HUES64 (cell line): ENCODE measurements around the gene SAMD10.
"Not testable (repeated sequence)": the region's sequence is repeated elsewhere in the genome, so short reads cannot be mapped to it uniquely, and the experiment has no call there.

Source experiments
- H3K27ac ChIP-seq: 2 replicates; pipeline ENCODE4 v1.7.0; 2013; ENCODE audit warnings: low read depth, low read length, inconsistent platforms
- H3K27me3 ChIP-seq: 2 replicates; pipeline ENCODE4 v1.6.1; 2013; ENCODE audit warnings: mild to moderate bottlenecking, low read length; ENCODE audit not compliant: insufficient read depth
- H3K36me3 ChIP-seq: 2 replicates; pipeline ENCODE4 v1.6.1; 2013; ENCODE audit warnings: mild to moderate bottlenecking, low read length; ENCODE audit not compliant: insufficient read depth
- H3K4me1 ChIP-seq: 2 replicates; pipeline ENCODE4 v1.6.1; 2013; ENCODE audit warnings: mild to moderate bottlenecking, low read length, moderate library complexity; ENCODE audit not compliant: insufficient read depth
- H3K4me3 ChIP-seq: 2 replicates; pipeline ENCODE4 v1.5.1; 2013; ENCODE audit warnings: mild to moderate bottlenecking, low read length, moderate library complexity
- H3K9ac ChIP-seq: 2 replicates; pipeline ENCODE4 v1.6.1; 2013; ENCODE audit warnings: mild to moderate bottlenecking, low read depth, low read length
- H3K9me3 ChIP-seq: 2 replicates; pipeline ENCODE4 v1.6.1; 2013; ENCODE audit warnings: low read depth, low read length; ENCODE audit not compliant: insufficient read depth
- WGBS: fragments of 150-250, 120-280 bp; methylation state at CpG from one replicate; pipeline ENCODE4 v1.1.7; 2013; ENCODE audit warnings: missing lambda C conversion rate; 5-methylcytosine and 5-hydroxymethylcytosine counted together

SAMD10 gene

DNA sequence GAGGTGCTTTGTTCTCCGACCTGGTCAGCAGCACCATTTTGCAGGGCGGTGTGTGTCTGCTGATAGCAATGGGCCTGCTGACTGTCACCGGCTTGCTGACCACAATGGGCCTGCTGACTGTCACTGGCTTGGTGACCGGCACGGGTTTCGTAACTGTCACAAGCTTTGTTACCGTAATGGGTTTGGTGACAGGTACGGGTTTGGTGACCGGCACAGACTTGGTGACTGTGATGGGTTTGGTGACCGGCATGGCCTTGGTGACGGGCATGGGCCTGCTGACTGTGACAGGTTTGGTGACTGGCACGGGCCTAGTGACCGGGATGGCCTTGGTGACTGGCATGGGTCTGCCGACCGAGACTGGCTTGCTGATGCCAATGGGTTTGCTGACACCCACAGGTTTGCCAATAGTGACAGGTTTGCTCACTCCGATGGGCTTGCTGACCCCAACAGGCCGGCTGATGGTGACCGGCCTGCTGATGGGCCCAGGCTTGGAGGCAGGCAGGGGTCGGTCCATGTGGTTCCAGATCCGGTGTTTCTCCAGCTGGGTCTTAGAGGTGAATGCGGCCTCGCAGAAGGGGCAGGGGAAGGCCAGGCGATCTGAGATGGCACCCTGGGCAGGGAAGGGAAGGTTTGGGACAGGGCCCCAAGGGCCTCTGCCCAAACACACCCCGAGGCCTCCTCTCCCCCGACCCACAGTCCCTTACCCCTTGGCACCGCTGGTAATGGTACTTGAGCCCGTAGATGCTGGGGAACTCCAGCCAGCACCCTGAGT, 13.1 kb downstream of the SAMD10 start:
- Histone ChIP-seq H3K27me3 (peaks cover 11% of the 10 kb centered on the region), H3K4me1 (peaks cover 4% of the 10 kb centered on the region), H3K27ac (no peak overlapping the region), H3K4me3 (no peak overlapping the region), H3K36me3 (peaks cover 57% of the 10 kb centered on the region), H3K9ac (no peak overlapping the region), H3K9me3 (peaks cover 38% of the 10 kb centered on the region)
- 96% methylated on average over 27 of the region's 27 CpGs for WGBS

DNA sequence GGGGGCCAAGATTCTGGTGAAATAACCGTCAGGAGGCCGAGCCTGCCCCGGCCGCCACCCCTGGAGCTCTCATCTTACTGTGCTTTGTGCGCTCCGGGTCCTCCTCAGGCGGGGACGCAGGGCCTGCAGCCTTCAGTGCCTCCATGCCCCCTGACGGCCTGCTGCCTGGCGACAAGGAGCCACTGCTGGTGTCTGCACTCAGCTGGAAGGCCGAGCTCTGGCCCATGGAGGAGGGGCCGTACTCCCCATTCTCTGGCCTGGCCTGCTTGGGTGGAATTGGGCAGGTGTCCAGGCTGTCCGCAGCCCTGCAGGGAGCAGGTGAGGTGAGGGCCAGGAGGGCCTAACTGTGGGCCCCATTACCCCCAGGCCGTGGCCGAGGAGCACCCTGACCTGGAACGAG, 15.0 kb downstream of the SAMD10 start:
- Histone ChIP-seq H3K9me3 (peaks cover 38% of the 10 kb centered on the region), H3K27me3 (no peaks in the 10 kb centered on the region), H3K9ac (no peak overlapping the region), H3K4me1 (peaks cover 5% of the 10 kb centered on the region; the same call in 1 of the 2 replicates), H3K27ac (no peak overlapping the region), H3K4me3 (no peak overlapping the region), H3K36me3 (peaks cover 66% of the 10 kb centered on the region)
- 96% methylated on average over 16 of the region's 16 CpGs for WGBS

DNA sequence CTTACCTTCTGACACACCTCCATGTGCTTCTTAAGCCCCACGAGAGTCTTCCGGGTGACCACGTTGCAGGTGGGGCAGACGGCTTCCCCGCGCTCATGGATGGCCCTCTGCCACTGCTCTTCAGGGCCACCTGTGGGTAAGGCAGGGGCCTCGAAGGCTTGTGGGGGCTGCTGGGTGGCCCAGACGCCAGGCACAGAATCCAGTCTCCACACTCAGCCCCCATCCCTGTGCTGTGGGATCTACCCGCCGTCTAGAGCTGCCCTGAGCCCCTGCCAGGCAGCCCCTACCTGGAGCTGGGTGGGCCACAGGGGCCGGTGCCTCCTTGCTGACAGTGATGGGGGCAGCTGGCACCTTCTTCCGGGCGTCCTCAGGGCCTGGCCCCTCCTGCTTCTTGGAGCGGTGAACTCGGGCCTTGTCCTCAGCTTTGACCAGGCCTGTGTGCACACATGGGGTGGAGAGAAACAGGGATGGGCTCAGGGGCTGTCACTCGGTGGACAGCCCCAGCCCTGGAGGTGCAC, 15.6 kb downstream of the SAMD10 start:
- no peaks in the 10 kb centered on the region for H3K27me3 ChIP-seq
- peaks cover 38% of the 10 kb centered on the region for H3K9me3 ChIP-seq
- no peak overlapping the region for H3K4me3 ChIP-seq
- H3K4me1 ChIP-seq: peaks cover 8% of the 10 kb centered on the region; the same call in 1 of the 2 replicates
- no peak overlapping the region for H3K9ac ChIP-seq
- no peak overlapping the region for H3K27ac ChIP-seq
- H3K36me3 ChIP-seq: peaks cover 70% of the 10 kb centered on the region
- 97% methylated on average over 16 of the region's 16 CpGs for WGBS

DNA sequence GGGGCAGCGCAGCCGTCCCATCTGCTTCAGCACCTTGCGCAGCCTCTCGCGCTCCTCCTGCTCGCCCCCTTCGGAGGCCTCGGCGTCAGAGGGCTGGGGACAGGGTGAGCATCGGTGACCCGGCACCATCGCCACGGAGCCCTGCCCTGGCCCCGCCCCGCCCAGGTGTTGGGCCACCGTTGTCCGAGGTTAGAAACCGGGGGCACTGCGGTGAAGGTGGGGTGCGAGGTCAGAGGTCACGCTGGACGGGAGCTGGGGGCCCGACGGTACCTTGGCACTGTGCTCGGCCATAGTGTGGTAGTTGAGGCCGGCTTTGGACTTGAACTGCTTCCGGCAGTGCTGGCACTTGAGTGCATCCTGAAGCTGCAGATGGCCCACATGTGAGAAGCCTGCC, 16.1 kb downstream of the SAMD10 start:
- H3K4me3 ChIP-seq: no peak overlapping the region
- H3K27me3 ChIP-seq: no peaks in the 10 kb centered on the region
- peaks cover 11% of the 10 kb centered on the region; the same call in 1 of the 2 replicates for H3K4me1 ChIP-seq
- H3K36me3 ChIP-seq: peaks cover 70% of the 10 kb centered on the region
- WGBS: 94% methylated on average over 27 of the region's 27 CpGs
- H3K9ac ChIP-seq: no peak overlapping the region
- H3K27ac ChIP-seq: no peak overlapping the region
- H3K9me3 ChIP-seq: peaks cover 36% of the 10 kb centered on the region

DNA sequence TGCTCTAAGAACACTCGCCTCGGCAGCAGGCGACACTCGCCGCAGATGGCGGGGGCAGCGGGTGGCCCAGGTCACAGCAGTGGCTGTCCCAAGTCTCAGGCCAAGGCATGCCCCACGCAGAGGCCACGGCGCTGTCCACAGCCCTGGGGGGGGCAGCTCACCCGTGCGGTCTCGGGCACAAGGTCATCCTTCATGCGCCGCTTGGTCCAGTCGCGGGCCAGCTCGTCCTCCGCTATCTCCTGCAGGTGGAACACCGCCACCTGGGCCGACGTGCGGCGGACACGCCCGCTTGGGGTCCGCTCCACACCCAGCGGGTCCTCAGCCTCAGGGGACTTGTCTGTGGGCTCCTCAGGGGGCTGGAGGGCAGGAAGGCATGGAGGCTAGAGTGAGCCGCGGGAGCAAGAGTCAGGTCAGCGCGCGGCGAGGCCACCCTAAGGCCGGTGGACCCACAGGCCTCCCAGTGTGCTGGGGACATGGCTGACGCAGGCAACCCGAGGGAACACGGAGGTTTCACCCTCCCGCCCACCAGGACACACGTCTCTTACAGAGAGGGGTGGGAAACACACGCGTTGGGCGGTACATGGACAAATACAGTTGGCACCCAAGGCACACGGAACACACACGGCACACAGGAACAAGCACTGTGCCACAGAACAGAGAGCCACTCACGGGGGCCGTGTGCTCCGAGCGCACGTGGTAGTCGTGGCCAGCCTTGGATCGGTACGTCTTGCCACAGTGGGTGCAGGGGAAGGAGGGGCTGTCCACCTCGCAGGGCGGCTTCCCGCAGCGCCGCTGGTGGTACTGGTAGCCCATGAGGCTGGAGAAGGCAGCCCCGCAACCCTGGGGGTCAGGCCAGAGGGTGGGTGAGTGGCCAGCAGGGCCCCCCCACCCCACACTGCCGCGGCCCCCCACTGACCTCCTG, 16.8 kb downstream of the SAMD10 start:
- 97% methylated on average over 61 of the region's 61 CpGs for WGBS
- peaks cover 29% of the 10 kb centered on the region for H3K9me3 ChIP-seq
- H3K4me1 ChIP-seq: peaks cover 16% of the 10 kb centered on the region; the same call in 1 of the 2 replicates
- no peak overlapping the region for H3K9ac ChIP-seq
- peaks cover 63% of the 10 kb centered on the region for H3K36me3 ChIP-seq
- no peaks in the 10 kb centered on the region for H3K27me3 ChIP-seq
- no peak overlapping the region for H3K27ac ChIP-seq
- no peak overlapping the region for H3K4me3 ChIP-seq

DNA sequence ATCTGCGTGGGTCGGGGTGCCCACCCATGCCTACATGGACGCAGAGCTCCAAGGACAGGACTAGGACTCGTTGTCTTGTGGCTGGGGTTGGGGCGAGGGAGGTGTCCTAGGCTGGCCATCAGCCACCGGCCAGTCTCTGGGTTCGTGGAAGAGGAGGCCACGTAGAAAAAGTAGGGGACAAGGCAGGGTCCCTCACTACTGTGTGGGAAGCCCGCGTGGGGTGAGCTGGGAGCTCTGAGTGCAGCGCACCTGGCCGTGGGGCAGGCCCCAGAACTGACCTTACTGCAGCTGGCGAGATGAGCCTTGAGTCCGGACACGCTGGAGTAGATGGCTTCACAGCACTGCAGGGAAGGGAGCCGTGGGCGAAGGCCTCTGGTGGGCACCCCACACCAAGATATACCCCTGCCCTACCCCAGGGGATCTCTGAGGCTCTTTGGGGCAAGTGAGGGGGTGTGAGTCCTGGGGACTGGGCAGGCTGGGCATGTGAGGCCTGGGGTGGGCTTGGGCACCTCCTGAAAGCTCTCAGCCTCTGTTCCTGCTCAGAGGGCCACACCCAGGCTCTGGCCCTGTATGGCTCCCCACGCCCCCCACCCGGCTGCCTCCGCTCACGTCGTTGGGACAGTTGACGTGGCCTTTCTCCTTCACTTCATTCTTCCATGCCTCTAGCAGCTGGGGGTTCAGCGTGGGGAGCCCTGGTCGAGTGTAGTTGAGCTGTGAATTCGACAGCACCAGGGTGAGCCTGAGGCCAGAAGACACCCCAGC, 17.6 kb downstream of the SAMD10 start:
- Histone ChIP-seq H3K4me3 (no peak overlapping the region), H3K9ac (no peak overlapping the region), H3K27me3 (no peaks in the 10 kb centered on the region), H3K36me3 (peaks cover 55% of the 10 kb centered on the region), H3K4me1 (peaks cover 19% of the 10 kb centered on the region; the same call in 1 of the 2 replicates), H3K27ac (no peak overlapping the region), H3K9me3 (peaks cover 21% of the 10 kb centered on the region)
- WGBS: 94% methylated on average over 26 of the region's 26 CpGs

DNA sequence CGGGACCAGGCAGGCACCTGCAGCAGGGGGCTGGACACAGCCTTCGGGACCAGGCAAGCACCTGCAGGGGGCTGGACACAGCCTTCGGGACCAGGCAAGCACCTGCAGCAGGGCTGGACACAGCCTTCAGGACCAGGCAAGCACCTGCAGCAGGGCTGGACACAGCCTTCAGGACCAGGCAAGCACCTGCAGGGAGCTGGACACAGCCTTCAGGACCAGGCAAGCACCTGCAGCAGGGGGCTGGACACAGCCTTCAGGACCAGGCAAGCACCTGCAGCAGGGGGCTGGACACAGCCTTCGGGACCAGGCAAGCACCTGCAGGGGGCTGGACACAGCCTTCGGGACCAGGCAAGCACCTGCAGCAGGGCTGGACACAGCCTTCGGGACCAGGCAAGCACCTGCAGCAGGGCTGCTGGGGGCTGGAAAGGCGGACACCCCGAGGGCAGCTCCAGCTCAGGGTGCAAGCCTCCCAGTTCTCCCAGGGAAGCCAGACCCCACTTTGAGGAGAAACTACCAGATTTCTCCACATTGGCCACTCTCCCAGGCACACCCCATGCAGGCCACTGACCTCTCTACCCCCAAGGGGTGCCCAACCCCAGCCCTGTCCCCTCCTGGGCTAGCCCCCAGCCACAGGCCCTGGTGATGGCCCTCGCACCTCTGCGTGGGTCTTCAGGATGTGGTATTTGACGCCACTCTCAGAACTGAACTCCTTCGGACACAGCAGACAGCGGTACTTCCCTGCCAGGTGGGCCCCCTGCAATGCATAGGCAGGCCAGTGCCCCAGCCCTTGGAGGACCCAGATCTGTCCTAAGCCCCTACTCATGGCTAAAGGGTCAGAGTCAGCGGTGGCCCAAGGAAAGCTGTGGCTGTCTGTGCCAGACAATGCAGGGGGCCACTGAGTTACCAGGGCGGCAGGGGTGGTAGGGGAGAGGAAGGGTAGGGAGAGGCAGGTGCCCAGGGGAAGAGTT, 18.5 kb downstream of the SAMD10 start:
- H3K27ac ChIP-seq, H3K9ac ChIP-seq, H3K27me3 ChIP-seq, H3K4me3 ChIP-seq: not testable (repeated sequence)
- H3K4me1 ChIP-seq: peaks cover 19% of the 10 kb centered on the region; the same call in 1 of the 2 replicates
- 95% methylated on average over 15 of the region's 15 CpGs for WGBS
- H3K9me3 ChIP-seq: peaks cover 12% of the 10 kb centered on the region
- peaks cover 46% of the 10 kb centered on the region for H3K36me3 ChIP-seq

DNA sequence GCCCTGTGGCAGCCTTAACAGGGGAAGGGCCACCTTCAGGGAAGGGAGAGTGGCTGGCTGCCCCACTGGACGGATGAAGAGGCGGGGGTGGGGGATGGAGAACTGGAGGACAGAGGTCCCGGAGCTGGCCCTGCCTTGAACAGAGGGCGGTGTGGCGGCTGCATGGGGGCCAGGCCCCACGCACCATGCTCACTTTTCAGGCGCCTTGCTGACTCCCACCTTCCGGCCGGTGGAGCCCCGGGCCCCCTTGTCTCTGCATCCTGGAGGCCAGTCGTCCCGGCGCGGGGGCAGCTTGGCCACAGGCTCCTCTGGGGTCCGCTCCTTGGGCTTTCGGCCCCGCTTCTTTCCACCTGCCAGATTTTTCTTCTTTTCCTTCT, 19.8 kb downstream of the SAMD10 start:
- H3K9me3 ChIP-seq: peaks cover 12% of the 10 kb centered on the region
- no peaks in the 10 kb centered on the region for H3K27me3 ChIP-seq
- H3K4me3 ChIP-seq: no peak overlapping the region
- WGBS: 94% methylated on average over 17 of the region's 17 CpGs
- H3K36me3 ChIP-seq: peaks cover 46% of the 10 kb centered on the region
- peak overlapping the region; percentile 46 for H3K27ac ChIP-seq
- peaks cover 19% of the 10 kb centered on the region; the same call in 1 of the 2 replicates for H3K4me1 ChIP-seq
- H3K9ac ChIP-seq: no peak overlapping the region

DNA sequence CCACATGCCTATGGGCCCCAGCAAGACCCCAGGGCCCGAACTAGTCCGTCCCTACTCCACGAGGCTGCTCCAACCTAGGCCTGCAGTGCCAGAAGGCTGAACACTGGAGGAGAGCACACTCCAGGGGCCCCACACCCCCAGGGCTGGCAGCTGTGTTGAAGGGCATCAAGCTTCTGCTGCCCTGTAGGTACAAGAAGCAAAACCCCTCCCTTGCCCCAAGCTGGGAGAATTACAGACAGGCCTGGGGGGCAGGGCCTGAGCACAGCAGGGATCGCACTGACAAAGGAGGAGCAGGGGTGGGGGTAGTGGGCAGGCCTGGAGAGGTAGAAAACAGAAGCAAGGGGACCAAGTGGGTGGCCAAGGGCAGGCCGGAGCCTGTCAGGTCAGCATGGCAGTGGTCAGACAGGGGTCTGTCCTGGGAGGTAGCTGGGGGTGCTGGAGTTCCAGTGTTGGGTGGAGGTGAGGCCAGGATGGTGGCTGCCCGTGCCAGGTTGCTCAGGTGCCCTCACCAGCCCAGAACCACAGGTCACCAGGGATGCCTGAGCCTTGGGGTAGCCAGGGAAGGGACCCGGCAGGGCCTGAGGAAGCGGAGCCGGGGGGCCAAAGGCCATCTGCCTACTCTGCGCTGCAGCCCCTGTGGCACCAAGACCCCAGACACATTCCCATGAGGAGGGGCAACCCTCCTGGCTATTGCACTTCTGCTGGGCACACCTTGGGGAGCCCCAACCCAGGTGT, 20.3 kb downstream of the SAMD10 start:
- Histone ChIP-seq H3K27me3 (no peaks in the 10 kb centered on the region), H3K9ac (no peak overlapping the region; the same call in 1 of the 2 replicates), H3K4me1 (peaks cover 19% of the 10 kb centered on the region; the same call in 1 of the 2 replicates), H3K4me3 (no peak overlapping the region), H3K27ac (peak overlapping the region; percentile 72), H3K36me3 (peaks cover 41% of the 10 kb centered on the region), H3K9me3 (peaks cover 7% of the 10 kb centered on the region; the same call in 1 of the 2 replicates)
- WGBS: 73% methylated on average over 10 of the region's 10 CpGs
